ENCODE data around the gene ESPL1. TPM values are rescaled to one million over a fixed set of nuclear protein-coding genes. Genes with fewer than 3 reads are reported as not detected.

ESPL1 gene
- total and polyA plus RNA-seq, 2 donors from 2014 or later, result 1.5 to 2.9 TPM

DNA sequence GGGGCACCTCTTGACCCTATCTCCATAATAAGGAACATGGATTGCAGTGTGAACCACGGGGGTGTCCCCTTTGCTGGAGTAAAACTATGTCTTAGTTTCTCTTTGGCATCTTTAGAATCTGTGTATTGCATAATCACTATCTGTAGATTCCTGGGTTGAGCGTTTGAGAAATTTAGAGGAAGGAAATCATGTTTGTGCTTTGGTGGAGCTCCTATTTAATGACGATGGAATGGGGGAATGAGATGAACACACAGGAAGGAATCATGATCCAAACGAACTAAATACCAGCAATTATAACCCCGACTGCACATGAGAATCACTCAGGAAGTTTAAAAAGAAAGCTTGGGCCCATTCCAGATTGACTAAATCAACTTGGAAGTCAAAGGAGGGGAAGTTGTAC is 30.1 kb downstream of the ESPL1 start:
- Histone ChIP-seq H3K9ac (ENCODE audit: low read length in 3 of 3) (no peak overlapping the region), H3K9me3 (ENCODE audit: control insufficient read depth in 2 of 3, insufficient read depth in 1 of 3, low read length in 3 of 3) (no peaks in the 10 kb centered on the region), H3K36me3 (ENCODE audit: control insufficient read depth in 2 of 3, insufficient read depth in 3 of 3, low read length in 3 of 3) (peaks cover 2 to 13% (median 3%) of the 10 kb centered on the region in 3 donors), H3K27me3 (ENCODE audit: control insufficient read depth, insufficient read depth, low read length) (no peaks in the 10 kb centered on the region), H3K4me1 (ENCODE audit: control insufficient read depth in 2 of 3, insufficient read depth in 2 of 3, low read depth in 1 of 3, low read length in 3 of 3) (peaks cover 2 to 29% (median 5%) of the 10 kb centered on the region in 3 donors), H3K4me3 (ENCODE audit: low read length in 3 of 3) (no peak overlapping the region), H3K27ac (ENCODE audit: low read depth in 2 of 2, low read length in 2 of 2) (no peak overlapping the region)
- intact Hi-C loops (cut with DNase I), result no loop called here
- FAIRE-seq (no peak), DNase-seq (no peak)
- TF ChIP-seq, protein P1, sequence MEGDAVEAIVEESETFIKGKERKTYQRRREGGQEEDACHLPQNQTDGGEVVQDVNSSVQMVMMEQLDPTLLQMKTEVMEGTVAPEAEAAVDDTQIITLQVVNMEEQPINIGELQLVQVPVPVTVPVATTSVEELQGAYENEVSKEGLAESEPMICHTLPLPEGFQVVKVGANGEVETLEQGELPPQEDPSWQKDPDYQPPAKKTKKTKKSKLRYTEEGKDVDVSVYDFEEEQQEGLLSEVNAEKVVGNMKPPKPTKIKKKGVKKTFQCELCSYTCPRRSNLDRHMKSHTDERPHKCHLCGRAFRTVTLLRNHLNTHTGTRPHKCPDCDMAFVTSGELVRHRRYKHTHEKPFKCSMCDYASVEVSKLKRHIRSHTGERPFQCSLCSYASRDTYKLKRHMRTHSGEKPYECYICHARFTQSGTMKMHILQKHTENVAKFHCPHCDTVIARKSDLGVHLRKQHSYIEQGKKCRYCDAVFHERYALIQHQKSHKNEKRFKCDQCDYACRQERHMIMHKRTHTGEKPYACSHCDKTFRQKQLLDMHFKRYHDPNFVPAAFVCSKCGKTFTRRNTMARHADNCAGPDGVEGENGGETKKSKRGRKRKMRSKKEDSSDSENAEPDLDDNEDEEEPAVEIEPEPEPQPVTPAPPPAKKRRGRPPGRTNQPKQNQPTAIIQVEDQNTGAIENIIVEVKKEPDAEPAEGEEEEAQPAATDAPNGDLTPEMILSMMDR (IDR thresholded peaks at IDR 0.05; ENCODE audit: borderline replicate concordance, extremely low read depth, insufficient read depth), result no peak

GRCh38 chr12:53299101-53299453 is 31.0 kb downstream of the ESPL1 start:
- FAIRE-seq (no peak), DNase-seq (peak in 1 of 5 donors; percentile 37)
- Histone ChIP-seq H3K27ac (ENCODE audit: low read depth in 2 of 2, low read length in 2 of 2) (peak overlapping the region in 1 of 2 donors; percentile 70), H3K9ac (ENCODE audit: low read length in 3 of 3) (peak overlapping the region in 1 of 3 donors; percentile 94), H3K36me3 (ENCODE audit: control insufficient read depth in 2 of 3, insufficient read depth in 3 of 3, low read length in 3 of 3) (peaks cover 2 to 16% (median 6%) of the 10 kb centered on the region in 3 donors), H3K27me3 (ENCODE audit: control insufficient read depth, insufficient read depth, low read length) (no peaks in the 10 kb centered on the region), H3K4me1 (ENCODE audit: control insufficient read depth in 2 of 3, insufficient read depth in 2 of 3, low read depth in 1 of 3, low read length in 3 of 3) (peaks cover 2 to 29% (median 5%) of the 10 kb centered on the region in 3 donors), H3K4me3 (ENCODE audit: low read length in 3 of 3) (peak overlapping the region; percentile 78 to 90 (median 84)), H3K9me3 (ENCODE audit: control insufficient read depth in 2 of 3, insufficient read depth in 1 of 3, low read length in 3 of 3) (no peaks in the 10 kb centered on the region)
- intact Hi-C loops (cut with DNase I), result no loop called here
- TF ChIP-seq, protein P1 (IDR thresholded peaks at IDR 0.05; ENCODE audit: borderline replicate concordance, extremely low read depth, insufficient read depth), result no peak

GRCh38 chr12:53299454-53300180 is 31.5 kb downstream of the ESPL1 start, which contains the start of gene MYG1:
Gene MYG1 (plus strand): TSS chr12:53299695. CDS start chr12:53299738, 43 bp downstream.
- H3K9me3 ChIP-seq (ENCODE audit: control insufficient read depth in 2 of 3, insufficient read depth in 1 of 3, low read length in 3 of 3), result no peaks in the 10 kb centered on the region
- DNase-seq (peak; percentile 93 to 97 (median 95)), FAIRE-seq (no peak)
- TF ChIP-seq, protein P1 (IDR thresholded peaks at IDR 0.05; ENCODE audit: borderline replicate concordance, extremely low read depth, insufficient read depth), result no peak
- peak within 1 kb of the TSS; percentile 35 to 94 (median 63) for H3K9ac ChIP-seq (ENCODE audit: low read length in 3 of 3)
- intact Hi-C loops (cut with DNase I), result no loop called here
- peak within 1 kb of the TSS in 1 of 2 donors; percentile 70 for H3K27ac ChIP-seq (ENCODE audit: low read depth in 2 of 2, low read length in 2 of 2)
- peak within 1 kb of the TSS; percentile 78 to 90 (median 84) for H3K4me3 ChIP-seq (ENCODE audit: low read length in 3 of 3)
- no peaks in the 10 kb centered on the region for H3K27me3 ChIP-seq (ENCODE audit: control insufficient read depth, insufficient read depth, low read length)
- H3K4me1 ChIP-seq (ENCODE audit: control insufficient read depth in 2 of 3, insufficient read depth in 2 of 3, low read depth in 1 of 3, low read length in 3 of 3), result peaks cover 2 to 29% (median 5%) of the 10 kb centered on the region in 3 donors
- peaks cover 2 to 16% (median 6%) of the 10 kb centered on the region in 3 donors for H3K36me3 ChIP-seq (ENCODE audit: control insufficient read depth in 2 of 3, insufficient read depth in 3 of 3, low read length in 3 of 3)

Data from kidney (tissue), 14 donors.